ENCODE measurements around the gene RAB7B.

DNA sequence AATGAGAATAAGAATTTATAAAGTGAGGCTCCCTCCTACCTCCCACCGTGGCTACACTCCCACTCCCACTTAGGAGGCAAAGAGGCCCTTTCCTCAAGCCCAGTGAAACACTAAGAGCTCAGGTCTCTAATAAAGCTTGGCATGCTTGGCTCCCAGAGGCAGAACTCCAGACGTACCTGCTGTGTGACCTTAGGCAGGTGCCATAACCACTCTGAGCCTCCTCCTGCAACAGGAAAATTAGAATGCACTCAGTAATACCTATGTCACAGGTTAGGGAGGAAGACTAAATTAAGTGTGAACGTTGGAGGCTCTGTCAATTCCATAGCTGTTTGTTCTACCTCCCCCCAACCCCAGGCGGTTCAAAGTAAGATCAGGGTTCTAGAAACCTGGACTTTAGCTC is 43.4 kb downstream of the RAB7B start:
- no peak for TF ChIP-seq EZH2 (IDR thresholded peaks at IDR 0.05; ENCODE audit: insufficient read depth, low read length)
- TF ChIP-seq, protein P1, sequence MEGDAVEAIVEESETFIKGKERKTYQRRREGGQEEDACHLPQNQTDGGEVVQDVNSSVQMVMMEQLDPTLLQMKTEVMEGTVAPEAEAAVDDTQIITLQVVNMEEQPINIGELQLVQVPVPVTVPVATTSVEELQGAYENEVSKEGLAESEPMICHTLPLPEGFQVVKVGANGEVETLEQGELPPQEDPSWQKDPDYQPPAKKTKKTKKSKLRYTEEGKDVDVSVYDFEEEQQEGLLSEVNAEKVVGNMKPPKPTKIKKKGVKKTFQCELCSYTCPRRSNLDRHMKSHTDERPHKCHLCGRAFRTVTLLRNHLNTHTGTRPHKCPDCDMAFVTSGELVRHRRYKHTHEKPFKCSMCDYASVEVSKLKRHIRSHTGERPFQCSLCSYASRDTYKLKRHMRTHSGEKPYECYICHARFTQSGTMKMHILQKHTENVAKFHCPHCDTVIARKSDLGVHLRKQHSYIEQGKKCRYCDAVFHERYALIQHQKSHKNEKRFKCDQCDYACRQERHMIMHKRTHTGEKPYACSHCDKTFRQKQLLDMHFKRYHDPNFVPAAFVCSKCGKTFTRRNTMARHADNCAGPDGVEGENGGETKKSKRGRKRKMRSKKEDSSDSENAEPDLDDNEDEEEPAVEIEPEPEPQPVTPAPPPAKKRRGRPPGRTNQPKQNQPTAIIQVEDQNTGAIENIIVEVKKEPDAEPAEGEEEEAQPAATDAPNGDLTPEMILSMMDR (IDR thresholded peaks at IDR 0.05; ENCODE audit: insufficient read depth, low read depth, low read length): no peak

Data from astrocyte (in vitro differentiated cells and primary cell).